Astrocyte (in vitro differentiated cells and primary cell): ENCODE results near the gene RPL11. TPM values are rescaled to one million over a fixed set of nuclear protein-coding genes. Genes with fewer than 3 reads are reported as not detected.

Experiments used
- DNase-seq: peaks from one replicate; pipeline ENCODE4 v3.0.0-alpha.2; 2010; ENCODE audit warnings: low read depth
- FAIRE-seq: peaks from 2 replicates; lab custom pipeline; 2011; peaks lifted over from hg19 to GRCh38; lab: Jason Lieb, UNC
- H2AFZ ChIP-seq: 2 replicates; pipeline ENCODE4 v1.6.0; 2012; ENCODE audit warnings: low read depth, low read length, inconsistent platforms
- H3K27ac ChIP-seq: 2 replicates; pipeline ENCODE4 v1.5.1; 2011; ENCODE audit warnings: low read depth, low read length, inconsistent platforms
- H3K27me3 ChIP-seq: 2 replicates; pipeline ENCODE4 v1.6.0; 2011; ENCODE audit warnings: low read length, inconsistent platforms; ENCODE audit not compliant: insufficient read depth
- H3K36me3 ChIP-seq: 2 replicates; pipeline ENCODE4 v1.5.1; 2011; ENCODE audit warnings: low read length, inconsistent platforms; ENCODE audit not compliant: insufficient read depth
- H3K4me1 ChIP-seq: 2 replicates; pipeline ENCODE4 v1.5.1; 2011; ENCODE audit warnings: low read length, inconsistent platforms; ENCODE audit not compliant: insufficient read depth
- H3K4me2 ChIP-seq: 2 replicates; pipeline ENCODE4 v1.6.0; 2012; ENCODE audit warnings: low read length, inconsistent platforms
- H3K4me3 ChIP-seq: 2 replicates; pipeline ENCODE4 v1.5.1; 2011; ENCODE audit warnings: low read depth, mild to moderate bottlenecking, low read length, inconsistent platforms; ENCODE audit not compliant: insufficient read depth
- H3K79me2 ChIP-seq: 2 replicates; pipeline ENCODE4 v1.6.0; 2012; ENCODE audit warnings: mild to moderate bottlenecking, low read length, inconsistent platforms; ENCODE audit not compliant: insufficient read depth
- H3K9ac ChIP-seq: 2 replicates; pipeline ENCODE4 v1.6.0; 2012; ENCODE audit warnings: mild to moderate bottlenecking, low read length, inconsistent platforms
- H3K9me3 ChIP-seq: 2 replicates; pipeline ENCODE4 v1.5.1; 2012; ENCODE audit warnings: low read depth, mild to moderate bottlenecking, low read length, inconsistent platforms; ENCODE audit not compliant: insufficient read depth
- H4K20me1 ChIP-seq: 2 replicates; pipeline ENCODE4 v1.6.0; 2012; ENCODE audit warnings: low read length, inconsistent platforms; ENCODE audit not compliant: insufficient read depth
- H3K27ac Mint-ChIP-seq: one replicate; pipeline ENCODE4 v1.8.0; 2021; ENCODE audit warnings: mild to moderate bottlenecking, mixed read lengths; ENCODE audit not compliant: unreplicated experiment
- H3K27me3 Mint-ChIP-seq: one replicate; pipeline ENCODE4 v1.8.0; 2021; ENCODE audit warnings: low read depth, mixed read lengths; ENCODE audit not compliant: unreplicated experiment
- H3K36me3 Mint-ChIP-seq: one replicate; pipeline ENCODE4 v1.8.0; 2021; ENCODE audit warnings: low read depth, mixed read lengths; ENCODE audit not compliant: unreplicated experiment
- H3K4me1 Mint-ChIP-seq: one replicate; pipeline ENCODE4 v1.8.0; 2021; ENCODE audit warnings: low read depth, mixed read lengths; ENCODE audit not compliant: unreplicated experiment
- H3K4me3 Mint-ChIP-seq: one replicate; pipeline ENCODE4 v1.8.0; 2021; ENCODE audit warnings: mild to moderate bottlenecking, moderate library complexity, mixed read lengths; ENCODE audit not compliant: unreplicated experiment
- H3K9me3 Mint-ChIP-seq: one replicate; pipeline ENCODE4 v1.8.0; 2021; ENCODE audit warnings: mild to moderate bottlenecking, mixed read lengths; ENCODE audit not compliant: unreplicated experiment
- EZH2 ChIP-seq: IDR thresholded peaks from 2 replicates; pipeline ENCODE4 v1.6.1; 2012; ENCODE audit warnings: mild to moderate bottlenecking, low read length, inconsistent platforms; ENCODE audit not compliant: insufficient read depth
- total RNA-seq: library from RNA; stranded (reverse); gene quantifications from 2 replicates; pipeline ENCODE4 v1.2.1, GENCODE V29; 2021
- TF ChIP-seq, protein P1 (sequence below): IDR thresholded peaks from 2 replicates; pipeline ENCODE4 v1.5.1; 2011; ENCODE audit warnings: low read depth, mild to moderate bottlenecking, inconsistent platforms, low read length, moderate library complexity; ENCODE audit not compliant: insufficient read depth

Gene RPL11
- total RNA-seq, 1 donor from 2014 or later = 804 TPM

GRCh38 chr1:23743287-23744152 lies 51.9 kb downstream of the RPL11 start, which contains the start of gene ELOA:
TSS of gene ELOA (plus strand) at chr1:23743471. CDS start at chr1:23743504, 33 bp downstream.
- Mint-ChIP-seq H3K4me3 (peak within 1 kb of the TSS; percentile 93), H3K9me3 (no peaks in the 10 kb centered on the region), H3K27ac (peak within 1 kb of the TSS; percentile 87), H3K36me3 (no peaks in the 10 kb centered on the region), H3K27me3 (no peaks in the 10 kb centered on the region), H3K4me1 (peaks cover 30% of the 10 kb centered on the region)
- Histone ChIP-seq H3K36me3 (no peaks in the 10 kb centered on the region), H3K27me3 (no peaks in the 10 kb centered on the region), H3K27ac (peak within 1 kb of the TSS; percentile 59), H3K79me2 (peaks cover 52% of the 10 kb centered on the region), H3K4me3 (peak within 1 kb of the TSS; percentile 81), H3K9me3 (no peaks in the 10 kb centered on the region), H3K4me1 (peaks cover 16% of the 10 kb centered on the region), H4K20me1 (peaks cover 51% of the 10 kb centered on the region), H3K4me2 (peak within 1 kb of the TSS; percentile 88), H2AFZ (peak within 1 kb of the TSS; percentile 65), H3K9ac (peak within 1 kb of the TSS; percentile 85)
- DNase-seq (peak; percentile 40), FAIRE-seq (no peak)
- TF ChIP-seq EZH2 = no peak
- TF ChIP-seq, protein P1, sequence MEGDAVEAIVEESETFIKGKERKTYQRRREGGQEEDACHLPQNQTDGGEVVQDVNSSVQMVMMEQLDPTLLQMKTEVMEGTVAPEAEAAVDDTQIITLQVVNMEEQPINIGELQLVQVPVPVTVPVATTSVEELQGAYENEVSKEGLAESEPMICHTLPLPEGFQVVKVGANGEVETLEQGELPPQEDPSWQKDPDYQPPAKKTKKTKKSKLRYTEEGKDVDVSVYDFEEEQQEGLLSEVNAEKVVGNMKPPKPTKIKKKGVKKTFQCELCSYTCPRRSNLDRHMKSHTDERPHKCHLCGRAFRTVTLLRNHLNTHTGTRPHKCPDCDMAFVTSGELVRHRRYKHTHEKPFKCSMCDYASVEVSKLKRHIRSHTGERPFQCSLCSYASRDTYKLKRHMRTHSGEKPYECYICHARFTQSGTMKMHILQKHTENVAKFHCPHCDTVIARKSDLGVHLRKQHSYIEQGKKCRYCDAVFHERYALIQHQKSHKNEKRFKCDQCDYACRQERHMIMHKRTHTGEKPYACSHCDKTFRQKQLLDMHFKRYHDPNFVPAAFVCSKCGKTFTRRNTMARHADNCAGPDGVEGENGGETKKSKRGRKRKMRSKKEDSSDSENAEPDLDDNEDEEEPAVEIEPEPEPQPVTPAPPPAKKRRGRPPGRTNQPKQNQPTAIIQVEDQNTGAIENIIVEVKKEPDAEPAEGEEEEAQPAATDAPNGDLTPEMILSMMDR = no peak

- FAIRE-seq = no peak
- H3K4me1 ChIP-seq = peaks cover 16% of the 10 kb centered on the region
- H2AFZ ChIP-seq = no peak overlapping the region
- no peak overlapping the region for H3K4me3 ChIP-seq
- Mint-ChIP-seq H3K27me3 (no peaks in the 10 kb centered on the region), H3K4me1 (peaks cover 35% of the 10 kb centered on the region), H3K36me3 (no peaks in the 10 kb centered on the region), H3K4me3 (peak overlapping the region; percentile 93), H3K27ac (no peak overlapping the region), H3K9me3 (no peaks in the 10 kb centered on the region)
- H3K27me3 ChIP-seq = no peaks in the 10 kb centered on the region
- no peak for DNase-seq
- peaks cover 58% of the 10 kb centered on the region for H4K20me1 ChIP-seq
- H3K36me3 ChIP-seq = peaks cover 6% of the 10 kb centered on the region
- H3K27ac ChIP-seq = no peak overlapping the region
- H3K79me2 ChIP-seq = peaks cover 67% of the 10 kb centered on the region
- H3K9me3 ChIP-seq = no peaks in the 10 kb centered on the region
- H3K4me2 ChIP-seq = peak overlapping the region; percentile 88
- H3K9ac ChIP-seq = no peak overlapping the region
- TF ChIP-seq EZH2 = no peak
- TF ChIP-seq, protein P1 = peak; percentile 47
These were observed 53.9 kb downstream of the RPL11 start for GRCh38 chr1:23745515-23745914.

Other genes with a start within 250 kb of the RPL11 start
- 32.1 and 33.5 TPM in 2 replicates for gene ASAP3, start 207.6 kb upstream of the RPL11 start, total RNA-seq
- 0.11 TPM in 1 of 2 replicates, not detected in the other for gene E2F2, start 160.6 kb upstream of the RPL11 start, total RNA-seq
- 91.4 and 94.3 TPM in 2 replicates for gene ID3, start 132.3 kb upstream of the RPL11 start, total RNA-seq
- gene ELOA, start 51.7 kb downstream of the RPL11 start, total RNA-seq = 58.1 and 62.2 TPM in 2 replicates
- 33.7 and 37.3 TPM in 2 replicates for gene PITHD1, start 86.6 kb downstream of the RPL11 start, total RNA-seq
- 79.0 and 91.7 TPM in 2 replicates for gene LYPLA2, start 99.3 kb downstream of the RPL11 start, total RNA-seq
- 24.1 and 27.0 TPM in 2 replicates for gene GALE, start 108.9 kb downstream of the RPL11 start, total RNA-seq
- 17.1 and 20.9 TPM in 2 replicates for gene HMGCL, start 133.6 kb downstream of the RPL11 start, total RNA-seq
- 9.7 and 10.4 TPM in 2 replicates for gene FUCA1, start 176.5 kb downstream of the RPL11 start, total RNA-seq
- gene CNR2, start 221.6 kb downstream of the RPL11 start, total RNA-seq = not detected in 2 replicates